Fibroblast of mammary gland (primary cell): ENCODE results near the gene KCNN1.
"Not testable (repeated sequence)": the region's sequence is repeated elsewhere in the genome, so short reads cannot be mapped to it uniquely, and the experiment has no call there.

Experiments used
- DNase-seq: peaks from one replicate; pipeline ENCODE4 v3.0.0-alpha.2; 2010; ENCODE audit warnings: low read depth
- H3K4me3 ChIP-seq: 2 replicates; pipeline ENCODE4 v1.5.1; 2011; ENCODE audit warnings: low read depth, mild to moderate bottlenecking, low read length, moderate library complexity; ENCODE audit not compliant: control insufficient read depth
- TF ChIP-seq, protein P1 (sequence below): conservative IDR thresholded peaks from 2 replicates; pipeline ENCODE4 v1.5.1; 2011; ENCODE audit warnings: low read depth, low read length, inconsistent platforms; ENCODE audit not compliant: control insufficient read depth, insufficient read depth

Gene KCNN1

DNA sequence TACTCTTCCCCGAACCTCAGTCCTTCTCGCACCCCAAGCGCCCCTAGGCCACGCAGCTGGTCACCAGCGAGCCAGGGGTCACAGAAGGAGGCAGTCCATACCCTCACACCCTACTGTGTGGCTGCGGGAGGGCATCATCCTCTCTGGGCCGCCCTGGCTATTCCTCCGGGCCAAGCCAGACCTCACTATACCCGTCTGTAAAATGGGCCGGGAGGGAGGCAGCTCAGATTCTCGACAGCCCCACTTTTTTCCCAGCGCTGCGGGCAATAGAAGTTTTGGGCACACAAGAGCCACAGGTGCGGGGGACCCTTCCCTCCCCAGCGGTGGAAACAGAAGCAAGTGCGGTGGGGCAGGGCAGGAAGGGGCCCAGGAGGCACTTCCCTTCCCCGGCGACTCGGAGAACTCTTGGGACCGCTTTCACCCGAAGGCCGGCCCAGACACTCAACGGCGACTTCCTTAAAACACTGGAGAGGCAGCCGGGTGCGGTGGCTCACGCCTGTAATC lies 35.5 kb downstream of the KCNN1 start:
- TF ChIP-seq, protein P1, sequence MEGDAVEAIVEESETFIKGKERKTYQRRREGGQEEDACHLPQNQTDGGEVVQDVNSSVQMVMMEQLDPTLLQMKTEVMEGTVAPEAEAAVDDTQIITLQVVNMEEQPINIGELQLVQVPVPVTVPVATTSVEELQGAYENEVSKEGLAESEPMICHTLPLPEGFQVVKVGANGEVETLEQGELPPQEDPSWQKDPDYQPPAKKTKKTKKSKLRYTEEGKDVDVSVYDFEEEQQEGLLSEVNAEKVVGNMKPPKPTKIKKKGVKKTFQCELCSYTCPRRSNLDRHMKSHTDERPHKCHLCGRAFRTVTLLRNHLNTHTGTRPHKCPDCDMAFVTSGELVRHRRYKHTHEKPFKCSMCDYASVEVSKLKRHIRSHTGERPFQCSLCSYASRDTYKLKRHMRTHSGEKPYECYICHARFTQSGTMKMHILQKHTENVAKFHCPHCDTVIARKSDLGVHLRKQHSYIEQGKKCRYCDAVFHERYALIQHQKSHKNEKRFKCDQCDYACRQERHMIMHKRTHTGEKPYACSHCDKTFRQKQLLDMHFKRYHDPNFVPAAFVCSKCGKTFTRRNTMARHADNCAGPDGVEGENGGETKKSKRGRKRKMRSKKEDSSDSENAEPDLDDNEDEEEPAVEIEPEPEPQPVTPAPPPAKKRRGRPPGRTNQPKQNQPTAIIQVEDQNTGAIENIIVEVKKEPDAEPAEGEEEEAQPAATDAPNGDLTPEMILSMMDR = no peak
- H3K4me3 ChIP-seq = peak overlapping the region; percentile 58
- no peak for DNase-seq

DNA sequence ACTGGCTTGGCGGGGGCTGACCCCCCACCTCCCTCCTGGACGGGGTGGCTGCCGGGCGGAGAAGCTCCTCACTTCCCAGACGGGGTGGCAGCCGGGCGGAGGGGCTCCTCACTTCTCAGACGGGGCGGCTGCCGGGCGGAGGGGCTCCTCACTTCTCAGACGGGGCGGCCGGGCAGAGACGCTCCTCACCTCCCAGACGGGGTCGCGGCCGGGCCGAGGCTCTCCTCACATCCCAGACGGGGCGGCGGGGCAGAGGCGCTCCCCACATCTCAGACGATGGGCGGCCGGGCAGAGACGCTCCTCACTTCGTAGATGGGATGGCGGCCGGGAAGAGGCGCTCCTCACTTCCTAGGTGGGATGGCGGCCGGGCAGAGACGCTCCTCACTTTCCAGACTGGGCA lies 38.8 kb downstream of the KCNN1 start:
- DNase-seq, H3K4me3 ChIP-seq: not testable (repeated sequence)

DNA sequence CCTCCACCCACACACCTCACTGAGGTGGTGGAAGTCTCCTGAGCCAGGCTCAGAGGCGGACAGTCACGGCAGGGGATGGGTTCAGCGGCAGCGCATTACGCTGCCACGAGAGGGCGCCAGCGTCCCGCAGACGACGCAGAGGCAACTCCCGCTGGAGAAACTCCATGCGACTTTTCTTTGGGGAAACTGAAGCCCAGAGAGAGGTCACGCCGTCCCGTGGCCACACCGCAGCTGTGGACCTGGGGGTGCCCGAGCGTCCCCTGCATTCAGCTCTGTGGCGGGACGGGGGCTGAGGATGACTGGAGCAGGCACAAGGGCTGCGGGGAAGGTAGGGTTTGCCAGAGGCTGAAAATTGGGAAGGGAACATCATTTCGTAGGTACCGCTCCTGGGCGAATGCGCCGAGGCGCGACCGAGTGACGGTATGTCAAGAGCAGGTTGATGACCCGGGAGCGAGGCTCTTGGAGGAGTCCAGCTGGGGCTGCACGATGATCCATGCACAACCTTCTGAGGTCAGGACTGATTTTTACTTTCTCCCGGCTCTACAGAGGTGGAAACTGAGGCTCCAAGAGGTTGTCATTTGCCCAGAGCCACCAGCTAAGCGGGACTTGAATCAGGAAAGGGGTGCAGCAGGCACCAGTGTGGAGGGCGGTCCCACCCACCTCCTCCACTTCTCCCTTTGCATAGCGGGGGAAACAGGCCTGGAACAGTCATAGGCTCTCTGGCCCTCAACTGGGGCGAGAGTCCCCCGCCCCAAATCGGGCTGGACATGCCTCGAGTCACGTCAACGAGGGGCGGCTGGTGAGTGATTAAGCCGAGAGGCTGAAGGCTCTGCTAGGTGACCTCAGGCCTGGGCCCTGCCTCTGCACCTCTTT lies 40.4 kb downstream of the KCNN1 start:
- TF ChIP-seq, protein P1 = peak; percentile 93
- H3K4me3 ChIP-seq = peak overlapping the region; percentile 43
- peak; percentile 66 for DNase-seq

DNA sequence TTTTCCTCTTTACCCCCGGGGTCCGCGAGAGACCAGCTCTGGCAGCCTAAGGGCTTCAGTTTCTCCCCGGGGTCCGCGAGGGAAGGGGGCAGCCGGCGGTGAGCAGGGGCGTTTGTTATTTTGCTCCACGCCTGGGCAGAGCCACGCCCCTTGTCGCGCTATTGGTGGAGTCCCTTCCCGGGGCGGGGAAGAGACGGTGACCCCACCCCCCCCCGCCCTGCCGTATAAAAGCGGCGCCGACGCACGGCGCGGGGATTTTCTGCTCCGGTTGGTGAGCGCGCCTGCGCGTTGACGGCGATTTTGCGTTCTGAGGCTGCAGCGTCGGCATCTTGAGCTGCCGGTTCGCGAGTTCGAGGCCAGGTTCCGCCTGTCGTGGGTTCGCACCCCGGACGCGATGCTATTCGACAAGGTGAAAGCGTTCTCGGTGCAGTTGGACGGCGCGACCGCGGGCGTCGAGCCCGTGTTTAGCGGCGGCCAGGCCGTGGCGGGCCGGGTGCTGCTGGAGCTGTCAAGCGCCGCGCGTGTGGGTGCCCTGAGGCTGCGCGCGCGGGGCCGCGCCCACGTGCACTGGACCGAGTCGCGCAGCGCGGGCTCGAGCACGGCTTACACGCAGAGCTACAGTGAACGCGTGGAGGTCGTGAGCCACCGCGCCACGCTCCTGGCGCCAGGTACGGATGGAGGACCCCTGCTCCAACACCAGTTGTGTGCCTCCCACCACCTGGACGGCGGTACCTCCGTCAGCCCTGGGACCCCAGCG lies 41.2 kb downstream of the KCNN1 start, which contains the start of gene ARRDC2:
TSS of gene ARRDC2 (plus strand) at position 254 of the 757 bp plus-strand sequence. CDS start at position 395, 141 bp downstream.
- TF ChIP-seq, protein P1 = no peak
- DNase-seq = peak; percentile 88
- peak within 1 kb of the TSS; percentile 44 for H3K4me3 ChIP-seq

DNA sequence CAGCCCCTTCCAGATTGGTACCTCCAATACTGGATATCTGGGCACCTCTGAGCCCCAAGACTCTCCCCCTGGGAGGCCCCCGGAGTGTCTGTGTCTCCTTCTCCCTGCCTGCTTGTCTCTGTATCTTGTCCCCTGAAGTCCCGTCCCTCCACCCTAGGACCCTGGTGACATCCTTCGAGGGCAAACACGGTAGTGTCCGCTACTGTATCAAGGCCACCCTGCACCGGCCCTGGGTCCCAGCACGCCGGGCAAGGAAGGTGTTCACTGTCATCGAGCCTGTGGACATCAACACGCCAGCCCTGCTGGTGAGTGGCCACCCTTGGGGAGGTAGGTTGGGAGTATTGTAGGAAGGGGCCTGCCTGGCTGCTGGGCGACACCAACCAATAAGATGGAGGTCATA lies 41.9 kb downstream of the KCNN1 start:
- TF ChIP-seq, protein P1 = no peak
- no peak overlapping the region for H3K4me3 ChIP-seq

DNA sequence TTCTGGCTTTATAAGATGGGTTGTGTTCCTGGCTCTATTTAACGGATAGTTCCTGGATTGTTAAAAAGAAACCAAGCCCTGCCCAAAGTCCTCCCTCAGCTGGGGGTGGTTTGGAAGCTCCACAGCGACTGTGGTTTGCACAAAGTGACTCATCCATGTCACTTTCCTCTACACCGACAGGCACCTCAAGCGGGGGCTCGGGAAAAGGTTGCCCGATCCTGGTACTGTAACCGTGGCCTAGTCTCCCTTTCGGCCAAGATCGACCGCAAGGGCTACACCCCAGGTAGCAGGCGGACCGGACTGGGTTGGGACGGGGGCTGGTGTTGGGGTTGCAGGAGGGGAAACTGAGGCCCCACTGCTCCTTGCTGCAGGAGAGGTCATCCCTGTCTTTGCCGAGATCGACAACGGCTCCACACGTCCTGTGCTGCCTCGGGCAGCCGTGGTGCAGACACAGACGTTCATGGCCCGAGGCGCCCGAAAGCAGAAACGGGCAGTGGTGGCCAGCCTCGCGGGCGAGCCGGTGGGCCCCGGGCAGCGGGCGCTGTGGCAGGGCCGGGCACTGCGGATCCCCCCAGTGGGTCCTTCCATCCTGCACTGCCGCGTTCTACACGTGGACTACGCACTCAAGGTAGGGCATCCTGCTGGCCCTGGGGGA lies 42.6 kb downstream of the KCNN1 start:
- DNase-seq = peak; percentile 33
- no peak overlapping the region for H3K4me3 ChIP-seq
- TF ChIP-seq, protein P1 = no peak

More for the DNA sequence above, 41.9 kb downstream of the KCNN1 start:
- DNase-seq = no peak
